BLaER1 treated with 17β-estradiol and CSF1 and Interleukin-3, amounts not matched to agents 10 nM and 100 nM (cell line): ENCODE measurements around the gene SRP54.

ENCODE experiments used
- H3K27ac ChIP-seq, 11 experiments: shearing (Covaris generic); formaldehyde crosslinking; 2 replicates each; pipeline ENCODE4 v1.8.1; 2022
- H3K27me3 ChIP-seq, 11 experiments: shearing (Covaris generic); formaldehyde crosslinking; 2 replicates each; pipeline ENCODE4 v1.8.1; 2022
- H3K36me3 ChIP-seq, 11 experiments: shearing (Covaris generic); formaldehyde crosslinking; 2 replicates each; pipeline ENCODE4 v1.8.1; 2022
- H3K4me1 ChIP-seq, 10 experiments: shearing (Covaris generic); formaldehyde crosslinking; 2 replicates each; pipeline ENCODE4 v1.8.1; 2022
- H3K4me2 ChIP-seq, 11 experiments: shearing (Covaris generic); formaldehyde crosslinking; 2 replicates each; pipeline ENCODE4 v1.8.1; 2022
- H3K4me3 ChIP-seq, 10 experiments: shearing (Covaris generic); formaldehyde crosslinking; 2 replicates each; pipeline ENCODE4 v1.8.1; 2022
- H3K9ac ChIP-seq, 11 experiments: shearing (Covaris generic); formaldehyde crosslinking; 2 replicates each; pipeline ENCODE4 v1.8.1; 2022
- H3K9me3 ChIP-seq, 11 experiments: shearing (Covaris generic); formaldehyde crosslinking; replicated peaks in 1 of 11; 2 replicates each; pipeline ENCODE4 v1.8.1; 2022
- H4K20me1 ChIP-seq, 11 experiments: shearing (Covaris generic); formaldehyde crosslinking; 2 replicates each; pipeline ENCODE4 v1.8.1; 2022
- Cebpa-rat ChIP-seq, 11 experiments: shearing (Covaris generic); IDR thresholded peaks; 2 replicates each; pipeline ENCODE4 v1.8.1; 2022

Gene SRP54

DNA sequence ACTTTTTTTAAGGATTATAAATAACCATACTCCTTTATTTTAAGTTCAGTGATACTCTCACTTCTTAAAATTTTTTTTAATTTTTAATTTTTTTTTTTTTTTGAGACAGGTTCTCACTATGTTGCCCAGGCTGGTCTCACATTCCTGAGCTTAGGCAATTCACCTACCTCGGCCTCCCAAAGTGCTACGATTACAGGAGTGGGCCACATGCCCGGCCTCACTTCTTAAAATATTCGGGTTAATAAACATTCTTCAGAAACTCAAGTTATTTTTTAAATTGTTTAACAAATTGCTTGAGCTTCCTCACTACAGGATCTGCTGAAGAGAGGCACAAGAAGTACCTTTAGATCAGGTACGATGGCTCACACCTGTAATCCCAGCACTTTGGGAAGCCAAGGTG lies 4.3 kb upstream of the SRP54 start:
- Histone ChIP-seq H3K4me3 (no peak overlapping the region), H4K20me1 (peaks cover 0 to 4% (median 0%) of the 10 kb centered on the region in 11 experiments; a peak in 5 of 22 replicates), H3K27ac (no peak overlapping the region), H3K4me1 (peaks cover 13 to 19% (median 15%) of the 10 kb centered on the region in 10 experiments), H3K9me3 (no peaks in the 10 kb centered on the region), H3K27me3 (no peaks in the 10 kb centered on the region), H3K9ac (no peak overlapping the region), H3K36me3 (peaks cover 0 to 26% (median 5%) of the 10 kb centered on the region in 11 experiments; a peak in 9 of 22 replicates), H3K4me2 (no peak overlapping the region)
- no peak for TF ChIP-seq Cebpa-rat (IDR thresholded peaks at IDR 0.05)

DNA sequence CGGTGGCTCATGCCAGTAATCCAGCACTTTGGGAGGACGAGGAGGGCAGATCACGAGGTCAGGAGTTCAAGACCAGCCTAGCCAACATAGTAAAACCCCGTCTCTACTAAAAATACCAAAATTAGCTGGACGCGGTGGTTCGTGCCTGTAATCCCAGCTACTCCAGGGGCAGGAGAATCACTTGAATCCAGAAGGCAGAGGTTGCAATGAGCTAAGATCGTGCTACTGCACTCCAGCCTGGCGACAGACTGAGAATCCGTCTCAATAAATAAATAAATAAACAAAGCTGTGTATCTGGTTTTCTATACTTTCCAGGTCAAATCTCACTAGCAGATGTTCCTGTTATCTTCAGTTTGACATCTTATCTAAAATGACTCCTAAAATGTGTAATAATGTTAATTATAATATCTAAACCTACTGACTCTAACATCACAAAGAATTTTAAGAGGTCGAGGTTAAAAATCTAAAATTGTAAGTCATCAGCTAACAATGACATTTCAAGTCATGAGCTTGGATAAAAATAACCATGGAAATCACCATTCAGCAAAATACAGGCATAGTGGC lies 2.4 kb upstream of the SRP54 start:
- Histone ChIP-seq H3K27me3 (no peaks in the 10 kb centered on the region), H3K9me3 (no peaks in the 10 kb centered on the region), H3K27ac (peak overlapping the region in 10 of 11 experiments; percentile 31 to 96 (median 90); a peak in 16 of 22 replicates), H3K9ac (peak overlapping the region; percentile 80 to 91 (median 87); a peak in 20 of 22 replicates), H3K36me3 (peaks cover 0 to 21% (median 10%) of the 10 kb centered on the region in 11 experiments; a peak in 10 of 22 replicates), H4K20me1 (peaks cover 0 to 20% (median 8%) of the 10 kb centered on the region in 11 experiments; a peak in 10 of 22 replicates), H3K4me3 (peak overlapping the region; percentile 76 to 88 (median 82)), H3K4me1 (peaks cover 29 to 38% (median 35%) of the 10 kb centered on the region in 10 experiments), H3K4me2 (peak overlapping the region; percentile 83 to 92 (median 90))
- no peak for TF ChIP-seq Cebpa-rat (IDR thresholded peaks at IDR 0.05)

DNA sequence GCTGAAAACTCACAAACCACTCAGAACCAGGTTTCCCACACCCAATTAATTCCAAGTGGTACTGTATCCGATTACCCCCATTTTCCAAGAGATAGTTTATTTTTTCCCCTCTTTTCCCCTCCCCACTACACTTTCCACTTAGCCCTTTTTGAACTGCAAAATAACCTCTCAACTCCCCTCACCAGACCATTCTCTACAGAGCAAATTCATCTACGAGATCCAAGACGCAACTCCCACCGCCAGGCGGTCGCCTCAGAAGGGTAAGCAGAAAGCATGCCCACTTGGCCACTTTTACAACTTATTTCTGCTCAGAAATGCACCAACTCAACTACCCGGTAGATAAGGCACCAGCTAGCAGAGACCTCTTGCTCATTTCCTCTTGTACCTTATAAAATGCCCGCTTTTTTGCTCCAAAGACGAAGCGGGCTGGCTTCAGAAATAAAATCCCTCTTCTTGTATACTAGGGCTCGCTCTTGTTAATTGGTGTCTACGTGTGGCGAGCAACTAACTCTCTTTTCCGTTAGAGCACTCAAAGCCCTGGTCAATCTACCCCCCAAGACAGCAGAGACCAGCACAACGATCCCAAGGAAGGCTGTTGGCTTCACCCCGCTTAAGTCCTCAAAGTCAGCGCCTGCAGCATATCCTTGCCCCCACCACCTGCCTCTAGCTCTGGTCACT lies 910 bp upstream of the SRP54 start:
- peak overlapping the region; percentile 80 to 91 (median 87) for H3K9ac ChIP-seq
- no peaks in the 10 kb centered on the region for H3K27me3 ChIP-seq
- TF ChIP-seq Cebpa-rat (IDR thresholded peaks at IDR 0.05): no peak
- H3K4me3 ChIP-seq: peak overlapping the region; percentile 76 to 88 (median 82)
- peaks cover 0 to 12% (median 7%) of the 10 kb centered on the region in 11 experiments; a peak in 7 of 22 replicates for H3K36me3 ChIP-seq
- H3K9me3 ChIP-seq: no peaks in the 10 kb centered on the region
- peak overlapping the region; percentile 86 to 96 (median 90); a peak in 21 of 22 replicates for H3K27ac ChIP-seq
- peak overlapping the region; percentile 83 to 92 (median 90) for H3K4me2 ChIP-seq
- H3K4me1 ChIP-seq: peaks cover 29 to 50% (median 38%) of the 10 kb centered on the region in 10 experiments
- peaks cover 0 to 29% (median 13%) of the 10 kb centered on the region in 11 experiments; a peak in 12 of 22 replicates for H4K20me1 ChIP-seq

DNA sequence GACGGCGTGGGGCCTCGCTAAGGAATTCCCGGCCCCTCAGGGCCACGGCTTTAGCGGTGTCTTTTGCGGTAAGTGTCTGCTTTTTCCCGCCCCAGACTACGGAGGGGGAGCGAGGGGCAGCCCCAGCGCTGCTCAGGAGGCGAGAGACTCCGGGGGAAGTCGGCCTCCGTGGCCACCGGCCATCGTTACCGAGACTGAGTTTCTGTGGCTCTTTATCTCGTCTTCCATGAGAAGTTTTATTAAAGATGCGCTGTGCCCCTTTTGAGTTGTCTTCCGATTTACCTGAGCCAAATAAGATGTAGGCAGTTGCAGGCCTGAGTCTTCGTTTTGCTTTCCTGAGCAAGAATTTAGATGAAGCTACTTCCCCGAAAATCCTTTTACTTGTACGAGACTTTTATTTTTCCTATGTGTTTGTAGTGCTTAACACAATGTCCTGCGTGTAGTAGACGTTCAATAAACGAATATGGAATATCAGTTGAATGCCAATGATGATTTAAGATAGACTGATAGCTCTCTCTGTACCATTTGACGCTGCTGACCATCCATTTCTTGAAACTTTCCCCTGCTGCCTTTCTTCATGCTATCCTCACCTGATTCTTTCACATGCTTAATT lies 462 bp downstream of the SRP54 start:
- H3K27me3 ChIP-seq: no peaks in the 10 kb centered on the region
- peak overlapping the region; percentile 86 to 96 (median 90) for H3K27ac ChIP-seq
- TF ChIP-seq Cebpa-rat (IDR thresholded peaks at IDR 0.05): no peak
- peaks cover 29 to 50% (median 38%) of the 10 kb centered on the region in 10 experiments for H3K4me1 ChIP-seq
- peaks cover 0 to 38% (median 14%) of the 10 kb centered on the region in 11 experiments; a peak in 12 of 22 replicates for H4K20me1 ChIP-seq
- peaks cover 0 to 12% (median 0%) of the 10 kb centered on the region in 11 experiments; a peak in 3 of 22 replicates for H3K36me3 ChIP-seq
- peak overlapping the region; percentile 76 to 88 (median 82) for H3K4me3 ChIP-seq
- no peaks in the 10 kb centered on the region for H3K9me3 ChIP-seq
- H3K4me2 ChIP-seq: peak overlapping the region; percentile 85 to 95 (median 90)
- H3K9ac ChIP-seq: peak overlapping the region; percentile 80 to 91 (median 87)

DNA sequence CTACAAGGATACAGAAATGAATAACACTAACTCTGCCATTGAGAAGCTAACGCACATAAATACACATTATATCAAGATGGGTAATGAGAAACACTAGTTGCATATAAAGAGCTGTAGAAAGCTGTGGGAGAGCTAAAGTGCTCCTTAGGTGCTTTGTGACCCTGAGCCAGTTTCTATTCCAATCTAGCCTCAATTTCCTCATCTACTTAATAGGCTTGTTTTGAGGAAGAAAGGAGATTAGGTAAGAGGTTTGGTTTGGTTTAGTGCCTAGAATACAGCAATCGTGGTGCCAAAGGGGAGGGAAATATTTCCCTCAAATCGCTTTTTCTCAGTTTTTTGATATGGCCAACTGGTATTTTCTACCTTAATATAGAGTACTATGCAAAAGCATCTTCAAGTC lies 994 bp downstream of the SRP54 start:
- H3K27me3 ChIP-seq: no peaks in the 10 kb centered on the region
- H3K4me1 ChIP-seq: peaks cover 29 to 50% (median 38%) of the 10 kb centered on the region in 10 experiments
- no peak for TF ChIP-seq Cebpa-rat (IDR thresholded peaks at IDR 0.05)
- H3K4me3 ChIP-seq: peak overlapping the region; percentile 76 to 88 (median 82)
- H3K9me3 ChIP-seq: no peaks in the 10 kb centered on the region
- peaks cover 0 to 12% (median 0%) of the 10 kb centered on the region in 11 experiments; a peak in 3 of 22 replicates for H3K36me3 ChIP-seq
- H3K27ac ChIP-seq: peak overlapping the region; percentile 86 to 96 (median 90); a peak in 16 of 22 replicates
- peak overlapping the region; percentile 80 to 91 (median 87) for H3K9ac ChIP-seq
- H4K20me1 ChIP-seq: peaks cover 0 to 41% (median 17%) of the 10 kb centered on the region in 11 experiments; a peak in 14 of 22 replicates
- peak overlapping the region; percentile 85 to 95 (median 90) for H3K4me2 ChIP-seq

DNA sequence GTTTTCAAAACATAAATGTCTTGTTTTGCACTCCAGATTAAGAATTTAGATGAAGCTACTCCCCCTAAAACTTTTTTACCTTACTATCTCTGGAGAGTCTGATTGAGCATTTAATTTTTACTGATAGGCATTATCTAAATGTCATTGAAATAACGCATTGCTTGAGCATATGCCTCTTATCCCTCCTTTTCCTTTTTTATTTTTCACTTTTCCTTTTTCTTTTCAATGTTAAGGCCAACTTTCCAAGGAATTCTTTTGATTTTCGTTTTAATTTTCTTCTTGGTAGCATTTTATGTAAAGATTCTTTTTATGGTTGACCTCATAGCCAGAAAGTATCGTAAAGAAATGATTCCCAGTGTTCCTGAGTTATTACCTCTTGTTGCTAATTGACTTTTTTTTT lies 2.9 kb downstream of the SRP54 start:
- H3K27me3 ChIP-seq: no peaks in the 10 kb centered on the region
- no peak overlapping the region for H3K9ac ChIP-seq
- peaks cover 19 to 35% (median 28%) of the 10 kb centered on the region in 10 experiments for H3K4me1 ChIP-seq
- peaks cover 0 to 12% (median 0%) of the 10 kb centered on the region in 11 experiments; a peak in 3 of 22 replicates for H3K36me3 ChIP-seq
- no peaks in the 10 kb centered on the region for H3K9me3 ChIP-seq
- H3K27ac ChIP-seq: no peak overlapping the region
- H3K4me2 ChIP-seq: peak overlapping the region in 9 of 11 experiments; percentile 85 to 95 (median 90); a peak in 13 of 22 replicates
- no peak for TF ChIP-seq Cebpa-rat (IDR thresholded peaks at IDR 0.05)
- peaks cover 11 to 61% (median 35%) of the 10 kb centered on the region in 11 experiments; a peak in 18 of 22 replicates for H4K20me1 ChIP-seq
- no peak overlapping the region for H3K4me3 ChIP-seq

DNA sequence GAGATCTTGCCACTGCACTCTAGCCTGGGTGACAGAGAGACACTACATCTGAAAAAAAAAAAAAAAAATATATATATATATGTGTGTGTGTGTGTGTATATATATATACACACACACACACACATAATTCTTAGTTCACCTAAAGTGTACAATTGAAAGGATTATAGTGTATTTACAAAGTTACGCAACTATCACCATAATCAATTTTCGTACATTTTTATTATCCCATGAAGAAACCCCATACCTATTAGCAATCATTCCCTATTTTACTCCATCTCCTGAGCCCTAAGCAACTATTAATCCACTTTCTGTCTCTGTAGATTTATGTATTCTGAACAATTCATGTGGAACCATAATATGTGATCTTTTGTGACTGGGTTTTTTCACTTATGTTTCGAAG lies 4.4 kb downstream of the SRP54 start:
- peaks cover 0 to 18% (median 0%) of the 10 kb centered on the region in 11 experiments; a peak in 3 of 22 replicates for H3K36me3 ChIP-seq
- H3K4me3 ChIP-seq: no peak overlapping the region
- no peak overlapping the region for H3K27ac ChIP-seq
- peaks cover 16 to 33% (median 24%) of the 10 kb centered on the region in 10 experiments for H3K4me1 ChIP-seq
- TF ChIP-seq Cebpa-rat (IDR thresholded peaks at IDR 0.05): 0 out of 22 replicates have a peak, but pooled peaks of 2 of the 11 experiments have one; percentile 11 to 32
- no peaks in the 10 kb centered on the region for H3K9me3 ChIP-seq
- H3K27me3 ChIP-seq: no peaks in the 10 kb centered on the region
- H3K9ac ChIP-seq: no peak overlapping the region
- H3K4me2 ChIP-seq: no peak overlapping the region
- peaks cover 14 to 74% (median 48%) of the 10 kb centered on the region in 11 experiments; a peak in 18 of 22 replicates for H4K20me1 ChIP-seq

DNA sequence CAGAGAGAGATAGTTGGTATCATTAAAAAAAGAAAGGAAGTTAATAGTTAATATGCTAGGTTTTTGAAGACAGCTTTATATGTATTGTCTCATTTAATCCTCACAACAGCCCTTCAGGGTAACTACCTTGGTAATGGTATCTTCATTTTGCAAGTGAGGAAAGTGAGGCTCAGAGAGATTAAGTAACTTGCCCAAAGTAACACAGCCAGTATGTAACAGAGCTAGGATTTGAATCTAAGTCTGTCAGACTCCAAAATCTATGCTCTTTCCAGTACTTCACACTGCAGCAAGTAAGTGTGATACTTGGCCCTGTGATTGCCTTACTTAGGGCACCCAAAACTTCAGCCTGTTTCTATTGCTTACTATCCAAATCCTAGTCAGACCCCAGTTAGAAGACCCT lies 7.0 kb downstream of the SRP54 start:
- Histone ChIP-seq H3K4me3 (no peak overlapping the region), H3K9me3 (no peaks in the 10 kb centered on the region), H3K4me1 (peaks cover 3 to 20% (median 12%) of the 10 kb centered on the region in 10 experiments; a peak in 15 of 20 replicates), H3K4me2 (no peak overlapping the region), H3K9ac (no peak overlapping the region), H3K27me3 (no peaks in the 10 kb centered on the region), H3K27ac (no peak overlapping the region), H4K20me1 (peaks cover 14 to 86% (median 56%) of the 10 kb centered on the region in 11 experiments; a peak in 18 of 22 replicates), H3K36me3 (peaks cover 0 to 14% (median 6%) of the 10 kb centered on the region in 11 experiments; a peak in 5 of 22 replicates)
- TF ChIP-seq Cebpa-rat (IDR thresholded peaks at IDR 0.05): no peak
